Spleen (tissue), 7 donors: ENCODE measurements around the gene P2RY12.

Source experiments
- CTCF ChIP-seq, 11 experiments: fragments of 200-600 bp in 7 of 11; fragments of 450-650 bp in 4 of 11; sonication (generic) in 4 of 11; IDR thresholded peaks in 8 of 11; conservative IDR thresholded peaks in 3 of 11; 1 replicate in 7 of 11; 2 replicates in 4 of 11; pipeline versions ENCODE4 v1.4.0 to v1.8.0; 2016 to 2021; ENCODE audit warnings: antibody characterized with exemption in 11 of 11, inconsistent platforms in 4 of 11, mild to moderate bottlenecking in 1 of 11
- POLR2A ChIP-seq, 3 donors: fragments of 450-650 bp; IDR thresholded peaks; one replicate each; pipeline ENCODE4 v1.5.1; 2017; ENCODE audit warnings: antibody characterized with exemption in 3 of 3, mild to moderate bottlenecking in 1 of 3
- donor health status: DM: no; HTN: no; CAD: no; lungs with moderate emphysema.
- donor health status: DM: no; HTN: no; CAD: no.
- donor health status: DM: no; HTN: no; CAD: no.

- no peak for TF ChIP-seq POLR2A (IDR thresholded peaks at IDR 0.05)
- TF ChIP-seq CTCF (IDR thresholded peaks at IDR 0.05 in 8 of 11, conservative IDR thresholded peaks at IDR 0.05 in 3 of 11), result no peak
Observed at GRCh38 chr3:151372063-151372820, 12.3 kb downstream of the P2RY12 start.
